GM18499 (cell line): Measurements from ENCODE around the gene INS.
"Not testable (repeated sequence)": the region's sequence is repeated elsewhere in the genome, so short reads cannot be mapped to it uniquely, and the experiment has no call there.

Source experiments
- ATAC-seq: cut with Tn5 transposase; IDR thresholded peaks from one replicate; pipeline ENCODE4 v1.9.1; 2021; ENCODE audit warnings: moderate number of reproducible peaks; ENCODE audit not compliant: insufficient read depth, unreplicated experiment

Gene INS

GRCh38 chr11:2199466-2200341, 38.7 kb upstream of the INS start:
- ATAC-seq: no peak

- no peak for ATAC-seq
These were observed 37.8 kb upstream of the INS start for GRCh38 chr11:2198621-2199365.

DNA sequence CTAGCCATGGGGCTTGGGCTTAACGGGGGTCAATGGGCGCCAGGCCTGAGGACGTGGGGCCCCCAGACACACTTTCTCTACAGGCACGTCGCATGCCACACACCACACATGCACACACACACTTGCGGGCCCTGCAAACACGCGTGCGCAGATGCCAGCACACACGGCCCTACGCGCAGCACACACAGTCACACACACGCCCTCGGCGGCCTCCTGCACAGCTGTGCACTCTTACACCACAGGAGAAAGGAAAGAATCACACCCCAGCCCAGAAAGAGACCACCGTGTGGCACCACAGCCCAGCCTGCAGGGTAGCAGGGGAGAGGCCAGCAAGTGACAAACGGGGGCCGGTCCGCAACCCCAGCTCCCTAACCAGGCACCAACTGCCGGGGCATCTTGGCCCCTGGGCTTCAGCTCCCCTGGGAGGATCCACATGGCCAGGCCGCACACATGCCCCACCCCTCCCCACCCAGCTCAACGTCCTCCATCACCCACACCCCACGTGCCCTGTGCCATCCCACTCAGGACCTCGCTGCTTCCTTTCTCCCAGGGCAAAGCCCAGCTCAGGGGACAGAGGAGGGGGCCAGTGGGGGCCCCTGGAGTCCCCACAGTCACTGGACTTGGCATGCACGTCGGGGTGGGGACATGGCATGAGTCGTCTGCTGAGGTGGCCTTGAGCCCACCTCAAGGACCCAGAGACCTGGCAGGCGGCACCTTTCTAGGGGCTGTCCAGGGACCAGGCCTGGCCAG, 36.9 kb upstream of the INS start:
- no peak for ATAC-seq

GRCh38 chr11:2196970-2197770, 36.2 kb upstream of the INS start:
- no peak for ATAC-seq

- ATAC-seq: no peak
These were observed 34.7 kb upstream of the INS start for GRCh38 chr11:2195756-2196088.

DNA sequence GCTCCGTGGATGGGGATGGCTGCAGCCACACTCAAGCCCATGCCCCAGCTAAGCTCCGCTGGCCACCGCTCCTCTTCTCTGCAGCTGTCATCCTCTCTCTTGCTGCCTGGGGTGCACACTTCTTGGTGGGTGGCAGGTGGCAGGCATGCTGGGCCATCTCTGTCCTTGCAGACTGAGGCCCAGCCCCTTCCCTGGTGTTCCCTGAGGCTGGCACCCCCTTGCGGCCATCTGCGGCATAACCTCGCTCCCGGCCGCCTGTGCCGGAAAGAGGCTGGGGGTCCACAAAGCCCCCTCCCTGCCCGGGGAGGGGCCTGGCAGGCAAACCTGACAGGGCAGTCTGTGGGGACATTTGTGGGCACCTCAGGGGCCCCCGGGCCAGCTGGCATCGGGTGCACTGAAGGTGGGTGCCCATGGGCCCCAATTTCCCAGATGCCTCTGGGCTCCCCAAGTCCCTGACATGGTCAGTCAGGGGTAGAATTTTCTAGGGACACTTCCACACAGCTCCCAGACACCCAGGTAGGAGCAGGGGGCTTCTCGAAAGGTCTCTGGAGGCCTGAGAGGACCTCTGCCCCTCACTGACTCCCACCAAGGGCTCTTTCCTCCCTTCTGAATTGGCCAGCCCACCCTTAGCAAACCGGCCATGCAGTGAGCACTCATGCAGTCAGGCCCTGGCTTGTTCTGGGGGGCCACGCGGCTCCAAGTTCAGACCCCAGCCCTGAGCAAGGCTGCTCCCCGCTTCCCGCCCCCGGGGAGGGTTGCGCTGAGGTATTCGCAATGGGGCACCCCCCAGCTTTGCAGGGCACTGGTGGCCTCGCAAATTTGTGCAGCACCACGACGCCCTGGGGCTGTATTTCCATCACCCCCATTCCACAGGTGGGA, 34.1 kb upstream of the INS start:
- ATAC-seq: no peak

- not testable (repeated sequence) for ATAC-seq
These were observed 33.0 kb upstream of the INS start for GRCh38 chr11:2193888-2194595.

DNA sequence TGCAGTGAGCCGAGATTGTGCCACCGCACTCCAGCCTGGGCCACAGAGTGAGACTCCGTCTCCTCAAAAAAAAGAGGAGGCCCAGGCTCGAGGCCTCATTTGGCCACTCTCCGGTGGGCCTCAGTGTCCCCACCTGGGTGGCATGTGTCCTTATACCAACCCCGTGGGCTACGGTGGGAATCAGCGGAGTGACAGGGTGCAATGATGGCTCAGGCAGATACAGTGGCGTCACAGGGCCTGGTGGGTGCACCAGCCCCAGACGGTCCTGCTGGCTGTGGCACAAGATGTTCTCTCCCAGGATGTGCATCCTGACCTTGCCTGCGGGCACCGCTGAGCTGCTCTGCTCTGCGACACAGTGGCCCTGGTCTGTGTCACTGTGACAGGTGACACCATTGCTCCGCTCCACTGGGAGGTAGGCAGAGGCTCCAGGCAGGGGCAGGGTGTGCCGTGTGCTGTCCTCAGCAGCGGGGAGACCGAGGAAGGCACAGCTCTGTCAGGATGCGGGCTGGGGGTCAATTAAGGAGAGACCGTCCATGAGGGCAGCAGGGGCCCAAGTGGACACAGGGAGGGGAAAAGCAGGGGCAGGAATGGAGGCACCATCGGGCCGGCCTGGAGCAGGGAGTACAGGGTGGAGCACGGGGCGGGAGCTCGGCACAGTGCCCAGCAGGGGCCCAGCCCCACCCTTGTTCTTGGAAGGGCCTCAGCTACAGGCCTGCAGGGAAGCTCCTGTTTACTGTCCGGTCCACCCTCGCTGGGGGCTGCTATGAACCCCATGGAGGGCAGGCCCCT, 32.3 kb upstream of the INS start:
- ATAC-seq: no peak

DNA sequence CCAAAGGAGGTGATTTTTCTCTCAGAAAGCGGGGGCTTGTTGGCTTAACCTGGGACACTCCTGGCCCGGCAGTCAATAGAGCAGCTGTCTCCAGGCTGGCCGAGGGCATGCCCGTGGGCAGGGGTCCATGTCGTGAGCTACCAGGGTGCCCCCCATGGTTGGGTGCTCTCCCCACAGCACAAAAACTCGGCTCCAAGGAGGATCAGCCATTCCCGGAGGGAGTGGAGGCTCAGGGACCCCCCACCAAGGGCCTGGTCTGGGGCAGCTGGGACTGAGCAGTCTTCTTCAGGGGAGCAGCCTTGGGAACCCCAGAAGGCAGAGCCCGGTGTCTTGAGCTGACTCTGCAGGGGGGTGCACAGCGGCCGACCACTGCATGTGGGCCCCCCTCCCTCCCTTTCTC, 31.4 kb upstream of the INS start:
- no peak for ATAC-seq

DNA sequence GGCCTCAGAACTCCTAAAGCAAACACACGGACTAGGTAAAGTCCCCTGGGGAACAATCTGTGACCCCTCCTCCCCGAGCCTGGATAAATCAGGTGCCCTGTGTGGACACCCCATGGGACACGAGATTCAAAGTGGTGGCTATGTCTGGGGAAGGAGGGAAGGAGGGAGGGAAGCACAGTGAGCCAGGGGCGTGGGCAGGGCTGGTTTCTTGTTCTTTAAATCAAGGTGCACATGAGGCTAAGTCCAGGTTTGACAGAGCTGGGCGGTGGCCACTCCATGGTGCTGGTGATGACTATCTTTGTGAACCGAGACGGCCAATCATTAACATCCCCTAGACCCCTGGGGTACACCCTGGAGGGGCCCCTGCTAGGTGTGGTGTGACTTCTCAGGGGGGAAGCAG, 30.9 kb upstream of the INS start:
- ATAC-seq: no peak

- ATAC-seq: no peak
These were observed 29.9 kb upstream of the INS start for GRCh38 chr11:2190657-2191471.

DNA sequence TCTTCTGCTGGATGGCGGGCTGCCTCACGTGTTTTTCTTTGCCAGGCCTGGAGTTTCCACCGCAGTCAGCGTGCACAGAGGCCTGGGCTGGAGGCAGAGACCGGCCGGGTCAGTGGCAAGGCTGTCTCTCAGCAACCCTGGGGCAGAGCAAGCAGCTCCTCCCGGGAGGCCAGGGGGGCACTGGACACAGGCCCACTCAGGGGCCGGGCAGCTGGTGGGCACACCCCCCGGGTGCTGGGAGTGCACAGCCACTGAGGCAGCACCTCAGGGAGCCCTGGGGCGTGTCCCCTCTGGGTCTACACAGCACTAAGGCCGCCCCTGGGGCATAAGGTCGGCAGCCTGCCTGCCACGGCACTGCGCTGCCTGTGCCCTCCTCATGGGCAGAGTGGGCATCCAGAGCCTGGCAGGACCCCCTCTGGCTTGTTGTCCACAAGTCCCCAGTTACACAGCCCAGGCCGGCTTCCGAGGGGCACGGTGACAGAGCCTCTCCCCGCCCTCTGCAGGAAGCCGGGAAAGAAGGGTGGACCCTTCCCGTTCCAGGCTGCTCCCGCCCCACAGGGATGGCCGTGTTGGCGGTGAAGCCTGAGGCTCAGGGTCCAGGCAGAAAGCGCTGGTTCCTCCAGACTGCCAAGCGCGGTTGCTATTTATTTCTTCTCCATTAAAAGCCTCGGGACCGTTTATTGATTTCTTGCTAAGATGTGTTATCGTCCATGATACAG, 29.1 kb upstream of the INS start:
- no peak for ATAC-seq

DNA sequence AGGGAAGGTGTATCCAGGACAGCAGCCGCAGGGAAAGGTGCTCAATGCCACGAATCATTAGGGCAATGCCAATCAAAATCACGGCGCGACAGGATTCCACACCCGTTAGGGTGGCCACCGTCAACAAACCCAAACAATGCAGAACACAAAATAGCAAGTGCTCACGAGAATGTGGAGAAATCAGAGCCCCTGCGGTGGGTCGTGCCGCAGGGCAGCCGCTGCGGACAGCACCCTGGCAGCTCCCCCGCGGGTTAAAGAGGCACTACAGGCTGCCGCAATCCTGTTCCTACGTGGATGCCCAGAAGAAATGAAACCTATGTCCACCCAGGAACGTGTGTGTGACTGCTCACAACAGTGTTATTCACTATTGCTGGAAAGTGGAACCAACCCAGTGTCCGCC, 27.7 kb upstream of the INS start:
- no peak for ATAC-seq

- no peak for ATAC-seq
These were observed 26.3 kb upstream of the INS start for GRCh38 chr11:2187280-2187707.

DNA sequence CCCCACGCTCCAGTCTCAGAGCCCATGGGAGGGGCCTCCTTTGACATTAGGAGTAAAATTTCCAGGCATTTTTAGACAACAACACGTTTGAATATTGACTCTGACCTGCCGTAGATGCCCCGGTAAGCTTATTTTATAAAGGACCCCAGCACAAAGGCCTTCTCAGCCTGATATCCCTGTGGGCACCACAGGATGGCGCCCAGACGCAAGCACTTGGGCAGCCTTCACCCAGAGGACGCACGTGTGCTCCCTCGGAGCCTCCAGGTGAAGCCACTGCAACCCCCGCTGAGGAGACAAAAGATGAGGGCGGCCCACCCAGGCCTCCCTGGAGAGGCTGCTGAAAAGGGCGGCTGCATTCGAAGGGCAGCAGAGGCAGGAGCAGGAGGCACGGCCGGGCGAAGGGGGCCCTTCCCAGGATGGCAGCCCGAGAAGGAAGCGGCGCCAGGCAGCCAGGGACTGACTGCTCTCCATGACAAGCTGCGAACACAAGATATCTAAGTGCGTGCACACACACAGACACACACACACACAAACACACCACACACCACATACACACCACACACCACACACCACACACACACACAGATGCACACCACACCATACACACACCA, 25.8 kb upstream of the INS start:
- no peak for ATAC-seq
